Muscle layer of colon (tissue), 2 donors: ENCODE measurements around the gene ACOT8.
A peak's percentile ranks its signal among the peaks of the same experiment; 100 is the strongest.

Experiments
- H3K27ac ChIP-seq: one replicate; pipeline ENCODE4 v1.7.0; 2013; ENCODE audit warnings: low read depth, mild to moderate bottlenecking, low read length, moderate library complexity
- H3K27me3 ChIP-seq, 2 donors: one replicate each; pipeline ENCODE4 v1.7.0; 2013; ENCODE audit warnings: low read length in 2 of 2, mild to moderate bottlenecking in 2 of 2; ENCODE audit not compliant: insufficient read depth in 2 of 2, control insufficient read depth in 1 of 2
- H3K36me3 ChIP-seq: one replicate; pipeline ENCODE4 v1.7.0; 2013; ENCODE audit warnings: mild to moderate bottlenecking, low read length; ENCODE audit not compliant: insufficient read depth
- H3K4me1 ChIP-seq: one replicate; pipeline ENCODE4 v1.7.0; 2013; ENCODE audit warnings: mild to moderate bottlenecking, low read length; ENCODE audit not compliant: insufficient read depth
- H3K4me3 ChIP-seq, 2 donors: one replicate each; pipeline ENCODE4 v1.7.0; 2013; ENCODE audit warnings: low read length in 2 of 2, low read depth in 1 of 2, mild to moderate bottlenecking in 1 of 2, moderate library complexity in 1 of 2
- H3K9ac ChIP-seq: one replicate; pipeline ENCODE4 v1.7.0; 2013; ENCODE audit warnings: low read length
- H3K9me3 ChIP-seq: one replicate; pipeline ENCODE4 v1.7.0; 2013; ENCODE audit warnings: mild to moderate bottlenecking, low read length
- donor health status: abdominal sarcoma.
- donor health status: Adenocarcinoma of cecum.

Gene ACOT8

GRCh38 chr20:45863543-45864470 lies 6.6 kb upstream of the ACOT8 start:
- H3K36me3 ChIP-seq: no peaks in the 10 kb centered on the region
- peaks cover 6% of the 10 kb centered on the region for H3K4me1 ChIP-seq
- no peak overlapping the region for H3K9ac ChIP-seq
- H3K9me3 ChIP-seq: no peaks in the 10 kb centered on the region
- no peak overlapping the region for H3K27ac ChIP-seq
- H3K4me3 ChIP-seq: no peak overlapping the region
- H3K27me3 ChIP-seq: no peaks in the 10 kb centered on the region

GRCh38 chr20:45861221-45862075 lies 4.3 kb upstream of the ACOT8 start:
- Histone ChIP-seq H3K27me3 (no peaks in the 10 kb centered on the region), H3K9me3 (no peaks in the 10 kb centered on the region), H3K36me3 (no peaks in the 10 kb centered on the region), H3K9ac (no peak overlapping the region), H3K4me1 (peaks cover 2% of the 10 kb centered on the region), H3K4me3 (no peak overlapping the region), H3K27ac (no peak overlapping the region)

DNA sequence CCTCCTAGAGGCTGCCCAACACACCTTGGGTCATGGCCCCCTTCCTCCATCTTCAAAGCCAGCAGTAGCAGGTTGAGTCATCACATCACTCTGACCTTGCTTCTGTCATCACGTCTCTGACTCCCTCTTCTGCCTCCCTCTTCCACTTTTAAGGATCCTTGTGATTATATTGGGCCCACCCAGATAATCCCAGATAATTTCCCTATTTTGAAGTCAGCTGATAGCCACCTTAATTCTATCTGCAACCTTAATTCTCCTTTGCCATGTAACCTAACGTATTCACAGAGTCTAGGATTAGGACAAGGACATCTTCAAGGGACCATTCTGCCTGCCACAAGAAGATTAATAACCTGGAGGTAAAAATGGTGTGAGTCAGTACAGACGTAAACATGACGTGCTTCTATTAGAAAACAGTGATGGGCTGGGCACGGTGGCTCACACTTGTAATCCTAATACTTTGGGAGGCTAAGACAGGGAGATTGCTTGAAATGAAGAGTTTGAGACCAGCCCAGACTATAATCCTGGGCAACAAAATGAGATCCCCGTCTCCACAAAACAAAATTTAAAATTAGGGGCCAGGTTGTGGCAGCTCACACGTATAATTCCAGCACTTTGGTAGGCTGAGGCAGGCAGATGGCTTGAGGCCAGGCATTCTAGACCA lies 3.5 kb upstream of the ACOT8 start:
- no peaks in the 10 kb centered on the region for H3K9me3 ChIP-seq
- no peaks in the 10 kb centered on the region for H3K36me3 ChIP-seq
- H3K4me3 ChIP-seq: no peak overlapping the region
- H3K27ac ChIP-seq: no peak overlapping the region
- peaks cover 9% of the 10 kb centered on the region for H3K4me1 ChIP-seq
- no peaks in the 10 kb centered on the region for H3K27me3 ChIP-seq
- H3K9ac ChIP-seq: no peak overlapping the region

GRCh38 chr20:45859916-45860315 lies 2.7 kb upstream of the ACOT8 start:
- Histone ChIP-seq H3K27me3 (no peaks in the 10 kb centered on the region), H3K36me3 (peaks cover 3% of the 10 kb centered on the region), H3K9me3 (no peaks in the 10 kb centered on the region), H3K4me3 (no peak overlapping the region), H3K4me1 (peaks cover 13% of the 10 kb centered on the region), H3K27ac (no peak overlapping the region), H3K9ac (no peak overlapping the region)

- peak overlapping the region; percentile 74 for H3K27ac ChIP-seq
- no peaks in the 10 kb centered on the region for H3K27me3 ChIP-seq
- no peak overlapping the region for H3K9ac ChIP-seq
- peaks cover 18% of the 10 kb centered on the region for H3K4me1 ChIP-seq
- H3K9me3 ChIP-seq: no peaks in the 10 kb centered on the region
- H3K4me3 ChIP-seq: peak overlapping the region; percentile 78 to 92
- H3K36me3 ChIP-seq: peaks cover 19% of the 10 kb centered on the region
These were observed 657 bp upstream of the ACOT8 start for GRCh38 chr20:45857882-45858216.

DNA sequence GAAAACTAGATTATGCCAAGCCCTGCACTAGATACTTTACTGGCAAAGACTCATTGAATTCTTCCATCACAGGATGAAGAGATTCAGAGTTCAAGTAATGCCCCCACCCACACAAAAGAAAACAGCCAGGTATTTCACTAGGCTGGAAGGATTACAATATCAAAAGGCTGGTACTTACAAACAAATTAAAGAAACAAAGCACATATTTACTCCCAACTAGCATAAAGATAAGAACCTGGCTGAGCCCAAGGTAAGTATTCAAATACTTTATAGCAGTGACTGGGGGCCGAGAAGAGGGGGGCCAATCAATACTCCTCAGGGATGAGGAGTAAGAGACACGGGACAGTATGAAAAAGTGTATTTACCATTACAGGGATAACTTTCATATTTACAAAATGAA lies 3.7 kb downstream of the ACOT8 start:
- H3K9ac ChIP-seq: no peak overlapping the region
- peaks cover 42% of the 10 kb centered on the region for H3K36me3 ChIP-seq
- no peaks in the 10 kb centered on the region for H3K9me3 ChIP-seq
- H3K27me3 ChIP-seq: no peaks in the 10 kb centered on the region
- H3K27ac ChIP-seq: no peak overlapping the region
- H3K4me1 ChIP-seq: peaks cover 18% of the 10 kb centered on the region
- no peak overlapping the region for H3K4me3 ChIP-seq

- H3K36me3 ChIP-seq: peaks cover 49% of the 10 kb centered on the region
- no peaks in the 10 kb centered on the region for H3K9me3 ChIP-seq
- H3K4me1 ChIP-seq: peaks cover 18% of the 10 kb centered on the region
- H3K27ac ChIP-seq: no peak overlapping the region
- H3K27me3 ChIP-seq: no peaks in the 10 kb centered on the region
- H3K4me3 ChIP-seq: no peak overlapping the region
- no peak overlapping the region for H3K9ac ChIP-seq
These were observed 4.9 kb downstream of the ACOT8 start for GRCh38 chr20:45852326-45852725.

DNA sequence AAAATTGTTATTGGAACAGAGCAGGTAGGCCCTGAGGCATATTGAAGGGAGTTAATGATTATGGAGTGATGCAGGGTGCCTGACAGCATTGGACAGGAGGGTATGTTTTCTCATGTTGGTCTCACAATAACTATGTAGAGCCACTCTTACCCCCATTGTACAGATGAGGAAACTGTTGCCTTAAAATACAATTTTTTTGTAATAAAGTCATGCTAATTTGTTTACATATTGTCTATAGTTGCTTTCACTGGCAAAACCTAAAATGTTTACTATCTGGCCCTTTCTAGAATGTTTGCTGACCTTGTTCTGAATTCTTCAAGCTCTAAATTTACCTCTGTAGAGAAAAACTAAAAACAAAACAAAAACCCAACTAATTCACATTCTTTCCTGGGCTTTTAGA lies 5.7 kb downstream of the ACOT8 start:
- H3K9me3 ChIP-seq: no peaks in the 10 kb centered on the region
- no peaks in the 10 kb centered on the region for H3K27me3 ChIP-seq
- H3K27ac ChIP-seq: no peak overlapping the region
- H3K4me3 ChIP-seq: no peak overlapping the region
- peaks cover 16% of the 10 kb centered on the region for H3K4me1 ChIP-seq
- H3K9ac ChIP-seq: no peak overlapping the region
- peaks cover 54% of the 10 kb centered on the region for H3K36me3 ChIP-seq

DNA sequence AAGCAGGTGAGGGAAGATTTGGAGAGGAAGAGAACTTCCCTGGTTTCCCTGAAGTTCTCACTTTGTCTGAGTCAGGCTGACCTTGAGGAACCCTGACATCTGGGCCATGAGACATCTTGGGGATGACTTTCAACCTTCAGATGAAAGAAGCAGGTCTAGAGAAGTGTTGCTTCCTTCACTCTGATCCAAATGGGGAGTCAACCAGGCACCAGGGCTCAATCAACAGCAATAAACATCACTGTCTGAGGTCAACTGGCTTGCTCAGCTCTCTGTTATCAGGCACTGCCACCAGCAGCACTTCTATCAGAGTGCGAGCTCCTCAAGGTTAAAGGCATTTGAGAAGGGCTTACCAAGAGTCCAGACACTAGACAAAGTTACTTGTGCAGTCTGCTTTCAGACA lies 6.3 kb downstream of the ACOT8 start:
- no peak overlapping the region for H3K4me3 ChIP-seq
- H3K9ac ChIP-seq: no peak overlapping the region
- H3K27ac ChIP-seq: no peak overlapping the region
- no peaks in the 10 kb centered on the region for H3K9me3 ChIP-seq
- peaks cover 59% of the 10 kb centered on the region for H3K36me3 ChIP-seq
- no peaks in the 10 kb centered on the region for H3K27me3 ChIP-seq
- peaks cover 14% of the 10 kb centered on the region for H3K4me1 ChIP-seq

- Histone ChIP-seq H3K4me1 (peaks cover 11% of the 10 kb centered on the region), H3K9ac (no peak overlapping the region), H3K9me3 (no peaks in the 10 kb centered on the region), H3K36me3 (peaks cover 63% of the 10 kb centered on the region), H3K4me3 (no peak overlapping the region), H3K27ac (no peak overlapping the region), H3K27me3 (no peaks in the 10 kb centered on the region)
These were observed 7.0 kb downstream of the ACOT8 start for GRCh38 chr20:45850238-45850637.

DNA sequence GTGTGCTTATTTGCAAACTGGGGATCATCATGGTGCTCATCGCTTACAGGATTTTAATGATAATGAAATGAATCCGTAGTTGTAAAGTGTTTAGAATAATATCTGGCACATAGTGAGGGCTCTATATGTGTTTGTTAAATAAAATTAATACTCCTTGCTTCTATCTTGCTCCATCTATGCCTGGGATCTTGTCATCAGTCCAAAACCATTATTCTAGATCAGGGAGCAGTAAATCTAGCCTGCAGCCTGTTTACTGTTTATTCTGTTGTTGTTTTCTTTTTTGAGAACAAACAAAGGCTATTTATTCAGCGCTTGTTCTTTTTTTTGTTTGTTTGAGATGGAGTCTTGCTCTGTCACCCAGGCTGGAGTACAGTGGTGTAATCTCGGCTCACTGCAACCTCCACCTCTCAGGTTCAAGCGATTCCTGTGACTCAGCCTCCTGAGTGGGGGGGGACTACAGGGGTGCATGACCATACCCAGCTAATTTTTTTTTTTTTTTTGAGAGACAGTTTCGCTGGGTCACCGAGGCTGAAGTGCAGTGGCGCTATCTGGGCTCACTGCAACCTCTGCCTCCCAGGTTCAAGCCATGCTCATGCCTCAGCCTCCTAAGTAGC lies 8.1 kb downstream of the ACOT8 start:
- Histone ChIP-seq H3K36me3 (peaks cover 62% of the 10 kb centered on the region), H3K27ac (no peak overlapping the region), H3K9me3 (no peaks in the 10 kb centered on the region), H3K9ac (no peak overlapping the region), H3K4me1 (peaks cover 5% of the 10 kb centered on the region), H3K4me3 (no peak overlapping the region), H3K27me3 (no peaks in the 10 kb centered on the region)
